Loucy (cell line): ENCODE data around the gene CHRNA9.

ENCODE experiments used
- H2AFZ ChIP-seq: fragments of 200-600 bp; sonication (generic); 2 replicates; pipeline ENCODE4 v1.6.0; 2016; ENCODE audit warnings: antibody characterized with exemption, mild to moderate bottlenecking, low read length, moderate library complexity
- H3F3A ChIP-seq: fragments of 200-600 bp; 2 replicates; pipeline ENCODE4 v1.6.0; 2016; ENCODE audit warnings: antibody characterized with exemption, low read depth, mild to moderate bottlenecking
- H3K27me3 ChIP-seq: fragments of 200-600 bp; sonication (generic); 2 replicates; pipeline ENCODE4 v1.6.1; 2014; ENCODE audit warnings: low read length, mild to moderate bottlenecking; ENCODE audit not compliant: insufficient read depth, poor library complexity, severe bottlenecking
- H3K36me3 ChIP-seq: fragments of 200-600 bp; sonication (generic); 2 replicates; pipeline ENCODE4 v1.6.1; 2016; ENCODE audit warnings: low read length; ENCODE audit not compliant: insufficient read depth
- H3K4me1 ChIP-seq: fragments of 200-600 bp; sonication (generic); 2 replicates; pipeline ENCODE4 v1.5.1; 2014; ENCODE audit warnings: low read length, mild to moderate bottlenecking; ENCODE audit not compliant: insufficient read depth, poor library complexity, severe bottlenecking
- H3K4me2 ChIP-seq: fragments of 200-600 bp; sonication (generic); 2 replicates; pipeline ENCODE4 v1.6.0; 2014; ENCODE audit warnings: antibody characterized with exemption, low read length, low read depth, mild to moderate bottlenecking; ENCODE audit not compliant: poor library complexity, severe bottlenecking
- H3K4me3 ChIP-seq: fragments of 200-600 bp; sonication (generic); 2 replicates; pipeline ENCODE4 v1.5.1; 2014; ENCODE audit warnings: low read length, mild to moderate bottlenecking, mixed read lengths; ENCODE audit not compliant: poor library complexity, severe bottlenecking
- H3K79me2 ChIP-seq: fragments of 200-600 bp; sonication (generic); 2 replicates; pipeline ENCODE4 v1.6.1; 2014; ENCODE audit warnings: low read length; ENCODE audit not compliant: insufficient read depth
- H3K9ac ChIP-seq: fragments of 200-600 bp; sonication (generic); 2 replicates; pipeline ENCODE4 v1.6.0; 2014; ENCODE audit warnings: mild to moderate bottlenecking, low read depth, low read length, moderate library complexity; ENCODE audit not compliant: poor library complexity, severe bottlenecking
- H3K9me2 ChIP-seq: fragments of 200-600 bp; sonication (generic); replicated peaks from 2 replicates; pipeline ENCODE4 v1.6.1; 2016; ENCODE audit warnings: low read depth, low read length, mixed read lengths
- H3K9me3 ChIP-seq: fragments of 200-600 bp; sonication (generic); 2 replicates; pipeline ENCODE4 v1.6.1; 2014; ENCODE audit warnings: mild to moderate bottlenecking, antibody characterized with exemption, low read length, low read depth; ENCODE audit not compliant: insufficient read depth
- H4K20me1 ChIP-seq: fragments of 200-600 bp; sonication (generic); 2 replicates; pipeline ENCODE4 v1.6.0; 2014; ENCODE audit warnings: antibody characterized with exemption, low read length, mild to moderate bottlenecking; ENCODE audit not compliant: insufficient read depth, poor library complexity, severe bottlenecking
- EZH2phosphoT487 ChIP-seq: fragments of 200-600 bp; IDR thresholded peaks from 2 replicates; pipeline ENCODE4 v1.6.1; 2018; ENCODE audit warnings: antibody characterized with exemption, mild to moderate bottlenecking, moderate library complexity, borderline replicate concordance
- TF ChIP-seq, protein P1 (sequence below): fragments of 200-600 bp; sonication (generic); conservative IDR thresholded peaks from 2 replicates; pipeline ENCODE4 v1.5.1; 2014; ENCODE audit warnings: mild to moderate bottlenecking, antibody characterized with exemption, low read length

Gene CHRNA9

DNA sequence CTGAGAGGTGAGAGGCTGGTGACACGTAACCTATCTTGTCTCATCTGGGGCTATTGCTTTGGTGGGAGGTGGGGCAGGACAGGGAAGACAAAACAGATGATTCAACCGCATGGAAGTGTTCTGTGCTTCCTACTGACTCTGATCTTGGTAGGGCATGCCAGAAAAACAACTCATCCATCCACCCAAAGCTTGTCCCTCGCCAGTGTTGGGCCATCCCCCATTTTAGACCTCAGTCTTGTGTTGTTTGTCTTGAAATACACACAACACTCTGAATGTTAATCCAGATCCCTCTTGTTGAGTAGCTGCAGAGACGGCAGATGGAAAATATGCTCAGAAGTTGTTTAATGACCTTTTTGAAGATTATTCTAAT is 377 bp downstream of the CHRNA9 start:
- no peaks in the 10 kb centered on the region for H3K27me3 ChIP-seq
- no peaks in the 10 kb centered on the region for H4K20me1 ChIP-seq
- H3K36me3 ChIP-seq = no peaks in the 10 kb centered on the region
- H3K4me1 ChIP-seq = peaks cover 10% of the 10 kb centered on the region
- H3K9ac ChIP-seq = no peak overlapping the region
- H3F3A ChIP-seq = no peaks in the 10 kb centered on the region
- no peaks in the 10 kb centered on the region for H3K9me2 ChIP-seq
- no peak overlapping the region for H3K4me2 ChIP-seq
- no peak overlapping the region for H3K4me3 ChIP-seq
- TF ChIP-seq, protein P1, sequence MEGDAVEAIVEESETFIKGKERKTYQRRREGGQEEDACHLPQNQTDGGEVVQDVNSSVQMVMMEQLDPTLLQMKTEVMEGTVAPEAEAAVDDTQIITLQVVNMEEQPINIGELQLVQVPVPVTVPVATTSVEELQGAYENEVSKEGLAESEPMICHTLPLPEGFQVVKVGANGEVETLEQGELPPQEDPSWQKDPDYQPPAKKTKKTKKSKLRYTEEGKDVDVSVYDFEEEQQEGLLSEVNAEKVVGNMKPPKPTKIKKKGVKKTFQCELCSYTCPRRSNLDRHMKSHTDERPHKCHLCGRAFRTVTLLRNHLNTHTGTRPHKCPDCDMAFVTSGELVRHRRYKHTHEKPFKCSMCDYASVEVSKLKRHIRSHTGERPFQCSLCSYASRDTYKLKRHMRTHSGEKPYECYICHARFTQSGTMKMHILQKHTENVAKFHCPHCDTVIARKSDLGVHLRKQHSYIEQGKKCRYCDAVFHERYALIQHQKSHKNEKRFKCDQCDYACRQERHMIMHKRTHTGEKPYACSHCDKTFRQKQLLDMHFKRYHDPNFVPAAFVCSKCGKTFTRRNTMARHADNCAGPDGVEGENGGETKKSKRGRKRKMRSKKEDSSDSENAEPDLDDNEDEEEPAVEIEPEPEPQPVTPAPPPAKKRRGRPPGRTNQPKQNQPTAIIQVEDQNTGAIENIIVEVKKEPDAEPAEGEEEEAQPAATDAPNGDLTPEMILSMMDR = no peak
- no peak for TF ChIP-seq EZH2phosphoT487
- H2AFZ ChIP-seq = no peak overlapping the region
- no peaks in the 10 kb centered on the region for H3K9me3 ChIP-seq
- H3K79me2 ChIP-seq = no peaks in the 10 kb centered on the region

DNA sequence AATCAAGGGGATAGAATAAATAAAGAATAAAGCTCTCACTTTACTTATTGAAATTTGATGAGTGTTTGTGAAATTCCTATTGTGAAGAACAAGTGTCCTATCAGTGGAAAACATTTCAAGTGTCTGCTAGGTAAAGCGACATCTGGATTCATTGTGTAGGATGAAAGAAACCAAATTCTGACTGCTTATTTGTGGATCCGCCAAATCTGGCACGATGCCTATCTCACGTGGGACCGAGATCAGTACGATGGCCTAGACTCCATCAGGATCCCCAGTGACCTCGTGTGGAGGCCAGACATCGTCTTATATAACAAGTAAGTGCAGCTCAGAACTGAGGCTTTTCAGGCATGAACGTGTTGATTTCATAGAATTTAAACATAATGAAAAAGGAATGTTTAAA is 1.9 kb downstream of the CHRNA9 start:
- no peaks in the 10 kb centered on the region for H4K20me1 ChIP-seq
- TF ChIP-seq, protein P1 = no peak
- TF ChIP-seq EZH2phosphoT487 = no peak
- H3K9me3 ChIP-seq = no peaks in the 10 kb centered on the region
- H3K4me3 ChIP-seq = no peak overlapping the region
- no peaks in the 10 kb centered on the region for H3F3A ChIP-seq
- no peaks in the 10 kb centered on the region for H3K36me3 ChIP-seq
- H2AFZ ChIP-seq = no peak overlapping the region
- no peak overlapping the region for H3K9ac ChIP-seq
- no peaks in the 10 kb centered on the region for H3K79me2 ChIP-seq
- H3K27me3 ChIP-seq = no peaks in the 10 kb centered on the region
- H3K4me2 ChIP-seq = no peak overlapping the region
- no peaks in the 10 kb centered on the region for H3K9me2 ChIP-seq
- peaks cover 10% of the 10 kb centered on the region for H3K4me1 ChIP-seq

DNA sequence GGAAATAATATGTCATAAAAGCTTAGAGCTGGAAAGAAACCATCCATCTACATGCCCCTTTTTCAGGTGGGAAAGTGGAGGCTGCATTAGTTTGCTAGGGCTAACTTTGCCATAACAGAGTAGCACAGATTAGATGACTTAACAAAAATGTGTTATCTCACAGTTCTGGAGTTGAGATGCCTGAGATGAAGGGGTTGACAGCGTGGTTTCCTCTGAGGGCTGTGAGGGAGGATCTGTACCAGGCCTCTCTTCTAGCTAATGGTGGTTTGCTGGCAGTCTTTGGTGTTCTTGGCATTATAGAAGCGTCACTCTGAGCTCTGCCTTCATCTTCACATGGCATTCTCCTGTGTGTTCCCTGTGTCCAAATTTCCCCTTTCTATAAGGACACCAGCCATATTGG is 2.4 kb downstream of the CHRNA9 start:
- Histone ChIP-seq H3K9me3 (no peaks in the 10 kb centered on the region), H3K9ac (no peak overlapping the region), H3K79me2 (no peaks in the 10 kb centered on the region), H3K4me3 (no peak overlapping the region), H3K36me3 (no peaks in the 10 kb centered on the region), H2AFZ (no peak overlapping the region), H3K4me2 (no peak overlapping the region), H3K9me2 (no peaks in the 10 kb centered on the region), H3K4me1 (peaks cover 10% of the 10 kb centered on the region), H3K27me3 (no peaks in the 10 kb centered on the region), H3F3A (no peaks in the 10 kb centered on the region), H4K20me1 (no peaks in the 10 kb centered on the region)
- TF ChIP-seq, protein P1 = no peak
- no peak for TF ChIP-seq EZH2phosphoT487
